PC-9 (cell line): ENCODE measurements around the gene GJC3. TPM values are rescaled to one million over a fixed set of nuclear protein-coding genes. Genes with fewer than 3 reads are reported as not detected.

Experiments
- BruUV-seq: library from RNA; stranded (reverse); fragments of 400-500 nt; replicated peaks from 2 replicates; lab custom pipeline; 2021; lab: Mats Ljungman, UMichigan
- CTCF ChIA-PET: fragments of 300-600 bp; sonication (Branson Sonifier 250); formaldehyde crosslinking; loops from one replicate; lab custom pipeline; 2022; ENCODE audit warnings: antibody characterized with exemption; lab: Charles Lee
- POLR2A ChIA-PET: fragments of 300-600 bp; sonication (Branson Sonifier 250); formaldehyde crosslinking; loops from one replicate; lab custom pipeline; 2022; ENCODE audit warnings: antibody characterized with exemption; ENCODE audit not compliant: unreplicated experiment; lab: Charles Lee
- DNase-seq, 2 experiments: peaks; one replicate each; pipeline versions ENCODE4 v3.0.0 to v3.0.0-alpha.2; 2015 to 2022; ENCODE audit warnings: mixed read lengths in 1 of 2
- H2AFZ ChIP-seq: fragments of 200-600 bp; sonication (generic); 2 replicates; pipeline ENCODE4 v1.8.1; 2017; ENCODE audit warnings: antibody characterized with exemption
- H3F3A ChIP-seq: fragments of 200-600 bp; sonication (generic); 2 replicates; pipeline ENCODE4 v1.8.1; 2017; ENCODE audit warnings: antibody characterized with exemption, mild to moderate bottlenecking, low read depth; ENCODE audit not compliant: insufficient read depth
- H3K27ac ChIP-seq: fragments of 200-600 bp; sonication (generic); 2 replicates; pipeline ENCODE4 v1.6.1; 2016; ENCODE audit warnings: mixed run types
- H3K27me3 ChIP-seq: fragments of 200-600 bp; sonication (generic); 2 replicates; pipeline ENCODE4 v1.6.1; 2016; ENCODE audit warnings: low read depth, mixed run types; ENCODE audit not compliant: insufficient read depth
- H3K36me3 ChIP-seq: fragments of 200-600 bp; sonication (generic); 2 replicates; pipeline ENCODE4 v1.6.1; 2016; ENCODE audit warnings: low read depth, mixed run types
- H3K4me1 ChIP-seq: fragments of 200-600 bp; sonication (generic); replicated peaks from 2 replicates; pipeline ENCODE4 v1.6.1; 2016; ENCODE audit warnings: mixed run types; ENCODE audit not compliant: insufficient read depth
- H3K4me2 ChIP-seq: fragments of 200-600 bp; sonication (generic); 2 replicates; pipeline ENCODE4 v1.6.1; 2017; ENCODE audit warnings: mixed run types
- H3K4me3 ChIP-seq: fragments of 200-600 bp; sonication (generic); 2 replicates; pipeline ENCODE4 v1.6.1; 2016; ENCODE audit warnings: mixed run types
- H3K79me2 ChIP-seq: fragments of 200-600 bp; sonication (generic); 2 replicates; pipeline ENCODE4 v1.6.1; 2017; ENCODE audit warnings: low read depth, mixed run types
- H3K9me2 ChIP-seq: fragments of 200-600 bp; sonication (generic); 2 replicates; pipeline ENCODE4 v1.8.1; 2017; ENCODE audit warnings: mild to moderate bottlenecking; ENCODE audit not compliant: insufficient read depth
- H3K9me3 ChIP-seq: fragments of 200-600 bp; sonication (generic); 2 replicates; pipeline ENCODE4 v1.8.1; 2016; ENCODE audit warnings: low read depth; ENCODE audit not compliant: insufficient read depth
- H4K20me1 ChIP-seq: fragments of 200-600 bp; sonication (generic); 2 replicates; pipeline ENCODE4 v1.8.1; 2017; ENCODE audit not compliant: insufficient read depth
- CTCF ChIP-seq: fragments of 200-600 bp; sonication (generic); conservative IDR thresholded peaks from 2 replicates; pipeline ENCODE4 v1.6.1; 2017; ENCODE audit warnings: mixed run types, antibody characterized with exemption, mild to moderate bottlenecking, moderate library complexity
- EZH2 ChIP-seq: fragments of 200-600 bp; sonication (generic); IDR thresholded peaks from 2 replicates; pipeline ENCODE4 v1.8.0; 2017; ENCODE audit warnings: antibody characterized with exemption, low read depth
- intact Hi-C: fragments of 100-400 bp; cut with micrococcal nuclease; formaldehyde crosslinking; loops from one replicate; pipeline ENCODE4 v1.10.0; 2022; ENCODE audit not compliant: unreplicated experiment
- total RNA-seq: library from RNA; stranded (reverse); gene quantifications from 2 replicates; pipeline ENCODE4 v1.2.3, GENCODE V29; 2021

The GJC3 gene
- total RNA-seq, 1 experiment from 2014 or later: not detected

DNA sequence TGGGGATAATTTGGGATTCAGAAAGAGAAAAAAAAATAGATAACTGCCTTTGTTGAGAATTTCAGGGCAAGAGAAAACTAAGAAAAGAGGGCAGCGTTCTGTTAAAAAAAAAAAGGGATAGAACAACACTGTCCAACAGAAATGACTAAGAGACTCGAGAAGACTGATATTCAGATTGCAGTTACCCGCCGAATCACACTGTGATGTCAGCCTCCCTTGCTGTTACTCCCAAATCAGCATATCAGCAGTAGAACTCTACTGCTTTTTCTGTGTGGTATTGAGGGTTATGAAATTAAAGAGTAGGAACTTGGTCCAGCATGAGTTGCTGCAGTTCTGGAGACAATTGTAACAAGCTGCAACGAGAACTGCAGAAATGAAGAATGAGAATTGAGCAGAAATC lies 1.9 kb downstream of the GJC3 start:
- Histone ChIP-seq H3K9me3 (no peaks in the 10 kb centered on the region; the same call in 1 of the 2 replicates), H3K4me2 (no peak overlapping the region), H2AFZ (no peak overlapping the region), H3K79me2 (no peaks in the 10 kb centered on the region), H3K27me3 (peaks cover 48% of the 10 kb centered on the region), H3K4me3 (no peak overlapping the region), H3K4me1 (0 out of 2 replicates have a peak, but pooled peaks cover 3% of the 10 kb centered on the region), H3K27ac (no peak overlapping the region), H3F3A (no peaks in the 10 kb centered on the region), H4K20me1 (no peaks in the 10 kb centered on the region), H3K36me3 (no peaks in the 10 kb centered on the region), H3K9me2 (no peaks in the 10 kb centered on the region)
- ChIA-PET CTCF (no interaction called here), POLR2A (no interaction called here)
- BruUV-seq: no TSS peak
- no peak for DNase-seq
- TF ChIP-seq EZH2: no peak
- intact Hi-C loops: loop anchor here (5.0 kb wide), 1 partner anchor 50 kb away; the partner anchor contains the start of gene AZGP1

DNA sequence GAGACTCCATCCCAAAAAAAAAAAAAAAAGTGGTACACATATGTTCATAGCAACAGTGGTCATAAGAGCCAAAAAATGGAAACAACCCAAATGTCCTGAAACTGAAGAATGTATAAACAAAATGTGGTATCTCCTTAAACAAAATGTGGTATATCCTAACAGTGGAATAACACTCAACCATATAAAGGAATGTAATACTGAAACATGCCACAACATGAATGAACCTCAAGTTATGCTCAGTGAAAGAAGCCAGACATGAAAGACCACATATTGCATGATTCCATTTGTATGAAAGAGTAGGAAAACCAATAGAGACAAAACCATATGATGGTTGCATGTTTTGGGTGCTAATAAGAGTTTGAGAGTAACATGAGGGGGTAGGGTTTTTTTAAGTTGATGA lies 3.1 kb downstream of the GJC3 start:
- no peak overlapping the region for H2AFZ ChIP-seq
- H3K4me1 ChIP-seq: 0 out of 2 replicates have a peak, but pooled peaks cover 3% of the 10 kb centered on the region
- no peaks in the 10 kb centered on the region for H3K9me2 ChIP-seq
- H3K4me2 ChIP-seq: no peak overlapping the region
- H3K27me3 ChIP-seq: peaks cover 36% of the 10 kb centered on the region
- no peaks in the 10 kb centered on the region for H4K20me1 ChIP-seq
- BruUV-seq: no TSS peak
- peaks cover 5% of the 10 kb centered on the region; the same call in 1 of the 2 replicates for H3F3A ChIP-seq
- no peak overlapping the region for H3K4me3 ChIP-seq
- POLR2A ChIA-PET: no interaction called here
- no peak for DNase-seq
- no peaks in the 10 kb centered on the region; the same call in 1 of the 2 replicates for H3K9me3 ChIP-seq
- H3K36me3 ChIP-seq: no peaks in the 10 kb centered on the region
- H3K79me2 ChIP-seq: no peaks in the 10 kb centered on the region
- CTCF ChIA-PET: no interaction called here
- no peak overlapping the region for H3K27ac ChIP-seq
- intact Hi-C loops: loop anchor here (5.0 kb wide), 1 partner anchor 51 kb away; the partner anchor contains the start of gene AZGP1
- TF ChIP-seq CTCF (no peak), EZH2 (no peak)

GRCh38 chr7:99923200-99923599 lies 6.2 kb downstream of the GJC3 start:
- no peak for DNase-seq
- ChIA-PET POLR2A (no interaction called here), CTCF (interaction anchor here (0.7 kb wide), 1 partner anchor 21 kb away, joined by 3 read pairs; no protein-coding TSS in a partner anchor)
- H3K9me2 ChIP-seq: no peaks in the 10 kb centered on the region
- H3K79me2 ChIP-seq: peaks cover 21% of the 10 kb centered on the region
- no peaks in the 10 kb centered on the region; the same call in 1 of the 2 replicates for H3K9me3 ChIP-seq
- H3K27me3 ChIP-seq: peaks cover 22% of the 10 kb centered on the region
- H3F3A ChIP-seq: peaks cover 17% of the 10 kb centered on the region; the same call in 1 of the 2 replicates
- H3K4me3 ChIP-seq: no peak overlapping the region
- no TSS peak for BruUV-seq
- H3K4me1 ChIP-seq: peaks cover 9% of the 10 kb centered on the region
- H3K36me3 ChIP-seq: no peaks in the 10 kb centered on the region
- H4K20me1 ChIP-seq: no peaks in the 10 kb centered on the region
- TF ChIP-seq CTCF: no peak
- TF ChIP-seq EZH2: no peak
- H3K4me2 ChIP-seq: no peak overlapping the region
- no peak overlapping the region for H2AFZ ChIP-seq
- no peak overlapping the region for H3K27ac ChIP-seq
- intact Hi-C loops: no loop called here
